ENCODE measurements around the gene METTL17. TPM values are rescaled to one million over a fixed set of nuclear protein-coding genes. Genes with fewer than 3 reads are reported as not detected.

The METTL17 gene
- total and polyA plus RNA-seq, 2 of the 13 experiments (the other 11 are each of a cell fraction or from before 2014, with no cell fraction given) = 122 to 199 TPM

DNA sequence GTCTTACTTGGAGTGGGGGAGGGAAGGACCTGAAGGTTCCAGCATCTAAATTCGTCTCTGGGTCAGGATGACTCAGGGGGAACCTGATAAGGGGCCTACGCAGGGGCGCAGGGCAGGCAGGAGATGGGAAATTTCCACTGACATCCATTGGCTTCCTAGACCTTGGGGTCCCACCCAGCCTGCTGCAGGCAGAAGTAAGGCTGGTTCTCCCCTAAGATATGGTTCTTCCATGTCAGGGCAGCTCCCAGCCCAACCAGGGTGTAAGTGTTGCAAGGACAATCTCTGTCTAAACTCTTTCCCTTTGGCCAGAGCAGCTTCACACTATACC lies 37.2 kb downstream of the METTL17 start:
- Histone ChIP-seq H3K27ac (ENCODE audit: extremely low read length, insufficient read depth, low read length) (no peak overlapping the region), H3K36me3 (replicated peaks in 1 of 2; ENCODE audit: control insufficient read depth in 1 of 2, insufficient read depth in 2 of 2, low read length in 2 of 2) (peaks cover 1 to 3% of the 10 kb centered on the region in 2 experiments; a peak in 3 of 5 replicates), H3K27me3 (ENCODE audit: control insufficient read depth in 1 of 2, insufficient read depth in 2 of 2, low read length in 2 of 2) (no peaks in the 10 kb centered on the region; a peak in 2 of 5 replicates), H3K4me1 (ENCODE audit: insufficient read depth, low read length) (peaks cover 50% of the 10 kb centered on the region), H3K9me3 (ENCODE audit: low read length) (no peaks in the 10 kb centered on the region), H3K4me2 (ENCODE audit: low read depth, low read length) (peak overlapping the region; percentile 14; the same call in 1 of the 2 replicates), H3K4me3 (replicated peaks in 1 of 3; ENCODE audit: insufficient read depth in 1 of 3, low read depth in 2 of 3, low read length in 3 of 3) (no peak overlapping the region), H4K20me1 (ENCODE audit: insufficient read depth, low read length) (no peaks in the 10 kb centered on the region), H2AFZ (ENCODE audit: low read length) (no peak overlapping the region), H3K79me2 (ENCODE audit: insufficient read depth, low read length) (peaks cover 13% of the 10 kb centered on the region), H3K9ac (ENCODE audit: insufficient read depth, low read depth, low read length) (no peak overlapping the region)
- DNase-seq (ENCODE audit: low spot score) (no peak), FAIRE-seq (no peak), ATAC-seq (no peak)
- in situ Hi-C loops (cut with HindIII; ENCODE audit: extremely low pct_ligation_motif_present, low pct_unique_long_range_greater_than_20kb) (no loop called here), intact Hi-C loops (cut with micrococcal nuclease; ENCODE audit: unreplicated experiment) (no loop called here)
- 24% methylated on average over 3 of the region's 3 CpGs for WGBS (ENCODE audit: low lambda C conversion rate)
- BruUV-seq (replicated peaks) = no TSS peak
- CTCF ChIA-PET (ENCODE audit: low intra/inter-chr PET ratio, low total read pairs) = no interaction called here
- POLR2A ChIA-PET = interaction anchor here (1.1 to 1.9 kb wide), 3 partner anchors 29 to 43 kb away, joined by 4 to 7 read pairs (median 6); partner anchors contain the start of gene ARHGEF40
- TF ChIP-seq ZNF34 (CRISPR knock-in tag; IDR thresholded peaks at IDR 0.05; ENCODE audit: borderline replicate concordance) (no peak), EP300 (IDR thresholded peaks at IDR 0.05; ENCODE audit: low read depth in 2 of 2, low read length in 2 of 2) (peak in 1 of 2 experiments; percentile 34; a peak in 1 of 4 replicates), EP300 (CRISPR knock-in tag; IDR thresholded peaks at IDR 0.05; ENCODE audit: borderline replicate concordance) (no peak), SP5 (CRISPR knock-in tag; IDR thresholded peaks at IDR 0.05; ENCODE audit: borderline replicate concordance, low read depth) (no peak), NCOA2 (CRISPR knock-in tag; IDR thresholded peaks at IDR 0.05) (peak; percentile 33; the same call in 1 of the 2 replicates), ZBTB7A (CRISPR knock-in tag; IDR thresholded peaks at IDR 0.05) (0 out of 2 replicates have a peak, but pooled peaks have one; percentile 26), SRSF1 (optimal IDR thresholded peaks at IDR 0.05; ENCODE audit: low read depth, low read length) (no peak), ZNF329 (CRISPR knock-in tag; IDR thresholded peaks at IDR 0.05; ENCODE audit: low read depth) (no peak), FOSL2 (CRISPR knock-in tag; IDR thresholded peaks at IDR 0.05) (peak; percentile 78), XRCC5 (optimal IDR thresholded peaks at IDR 0.05; ENCODE audit: low read length) (peak; percentile 26)
- TF ChIP-seq, protein P1, sequence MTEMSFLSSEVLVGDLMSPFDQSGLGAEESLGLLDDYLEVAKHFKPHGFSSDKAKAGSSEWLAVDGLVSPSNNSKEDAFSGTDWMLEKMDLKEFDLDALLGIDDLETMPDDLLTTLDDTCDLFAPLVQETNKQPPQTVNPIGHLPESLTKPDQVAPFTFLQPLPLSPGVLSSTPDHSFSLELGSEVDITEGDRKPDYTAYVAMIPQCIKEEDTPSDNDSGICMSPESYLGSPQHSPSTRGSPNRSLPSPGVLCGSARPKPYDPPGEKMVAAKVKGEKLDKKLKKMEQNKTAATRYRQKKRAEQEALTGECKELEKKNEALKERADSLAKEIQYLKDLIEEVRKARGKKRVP (CRISPR knock-in tag; IDR thresholded peaks at IDR 0.05) = no peak
- TF ChIP-seq, protein P2, sequence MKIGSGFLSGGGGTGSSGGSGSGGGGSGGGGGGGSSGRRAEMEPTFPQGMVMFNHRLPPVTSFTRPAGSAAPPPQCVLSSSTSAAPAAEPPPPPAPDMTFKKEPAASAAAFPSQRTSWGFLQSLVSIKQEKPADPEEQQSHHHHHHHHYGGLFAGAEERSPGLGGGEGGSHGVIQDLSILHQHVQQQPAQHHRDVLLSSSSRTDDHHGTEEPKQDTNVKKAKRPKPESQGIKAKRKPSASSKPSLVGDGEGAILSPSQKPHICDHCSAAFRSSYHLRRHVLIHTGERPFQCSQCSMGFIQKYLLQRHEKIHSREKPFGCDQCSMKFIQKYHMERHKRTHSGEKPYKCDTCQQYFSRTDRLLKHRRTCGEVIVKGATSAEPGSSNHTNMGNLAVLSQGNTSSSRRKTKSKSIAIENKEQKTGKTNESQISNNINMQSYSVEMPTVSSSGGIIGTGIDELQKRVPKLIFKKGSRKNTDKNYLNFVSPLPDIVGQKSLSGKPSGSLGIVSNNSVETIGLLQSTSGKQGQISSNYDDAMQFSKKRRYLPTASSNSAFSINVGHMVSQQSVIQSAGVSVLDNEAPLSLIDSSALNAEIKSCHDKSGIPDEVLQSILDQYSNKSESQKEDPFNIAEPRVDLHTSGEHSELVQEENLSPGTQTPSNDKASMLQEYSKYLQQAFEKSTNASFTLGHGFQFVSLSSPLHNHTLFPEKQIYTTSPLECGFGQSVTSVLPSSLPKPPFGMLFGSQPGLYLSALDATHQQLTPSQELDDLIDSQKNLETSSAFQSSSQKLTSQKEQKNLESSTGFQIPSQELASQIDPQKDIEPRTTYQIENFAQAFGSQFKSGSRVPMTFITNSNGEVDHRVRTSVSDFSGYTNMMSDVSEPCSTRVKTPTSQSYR (CRISPR knock-in tag; IDR thresholded peaks at IDR 0.05; ENCODE audit: borderline replicate concordance) = peak; percentile 36; the same call in 1 of the 2 replicates
- TF ChIP-seq, protein P3, sequence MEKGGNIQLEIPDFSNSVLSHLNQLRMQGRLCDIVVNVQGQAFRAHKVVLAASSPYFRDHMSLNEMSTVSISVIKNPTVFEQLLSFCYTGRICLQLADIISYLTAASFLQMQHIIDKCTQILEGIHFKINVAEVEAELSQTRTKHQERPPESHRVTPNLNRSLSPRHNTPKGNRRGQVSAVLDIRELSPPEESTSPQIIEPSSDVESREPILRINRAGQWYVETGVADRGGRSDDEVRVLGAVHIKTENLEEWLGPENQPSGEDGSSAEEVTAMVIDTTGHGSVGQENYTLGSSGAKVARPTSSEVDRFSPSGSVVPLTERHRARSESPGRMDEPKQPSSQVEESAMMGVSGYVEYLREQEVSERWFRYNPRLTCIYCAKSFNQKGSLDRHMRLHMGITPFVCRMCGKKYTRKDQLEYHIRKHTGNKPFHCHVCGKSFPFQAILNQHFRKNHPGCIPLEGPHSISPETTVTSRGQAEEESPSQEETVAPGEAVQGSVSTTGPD (CRISPR knock-in tag; IDR thresholded peaks at IDR 0.05) = no peak
- TF ChIP-seq, protein P4, sequence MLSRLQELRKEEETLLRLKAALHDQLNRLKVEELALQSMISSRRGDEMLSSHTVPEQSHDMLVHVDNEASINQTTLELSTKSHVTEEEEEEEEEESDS (CRISPR knock-in tag; IDR thresholded peaks at IDR 0.05; ENCODE audit: borderline replicate concordance) = no peak
- TF ChIP-seq, protein P5, sequence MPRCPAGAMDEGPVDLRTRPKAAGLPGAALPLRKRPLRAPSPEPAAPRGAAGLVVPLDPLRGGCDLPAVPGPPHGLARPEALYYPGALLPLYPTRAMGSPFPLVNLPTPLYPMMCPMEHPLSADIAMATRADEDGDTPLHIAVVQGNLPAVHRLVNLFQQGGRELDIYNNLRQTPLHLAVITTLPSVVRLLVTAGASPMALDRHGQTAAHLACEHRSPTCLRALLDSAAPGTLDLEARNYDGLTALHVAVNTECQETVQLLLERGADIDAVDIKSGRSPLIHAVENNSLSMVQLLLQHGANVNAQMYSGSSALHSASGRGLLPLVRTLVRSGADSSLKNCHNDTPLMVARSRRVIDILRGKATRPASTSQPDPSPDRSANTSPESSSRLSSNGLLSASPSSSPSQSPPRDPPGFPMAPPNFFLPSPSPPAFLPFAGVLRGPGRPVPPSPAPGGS (CRISPR knock-in tag; IDR thresholded peaks at IDR 0.05) = no peak

All from HepG2 (cell line).